ENCODE measurements around the gene TPTE.

GRCh38 chr21:10639123-10639522 lies 117.7 kb downstream of the TPTE start:
- no peak for TF ChIP-seq CTCF (IDR thresholded peaks at IDR 0.05; ENCODE audit: insufficient read depth, low read length)
- no peak for TF ChIP-seq POLR2AphosphoS5 (IDR thresholded peaks at IDR 0.05; ENCODE audit: low read depth)
- TF ChIP-seq REST (IDR thresholded peaks at IDR 0.05; ENCODE audit: insufficient replicate concordance, low read depth) = no peak
- TF ChIP-seq GABPA (IDR thresholded peaks at IDR 0.05; ENCODE audit: low read depth) = no peak
- TF ChIP-seq SPI1 (IDR thresholded peaks at IDR 0.05; ENCODE audit: borderline replicate concordance, low read depth) = no peak
